ENCODE data around the gene MAPK7.

DNA sequence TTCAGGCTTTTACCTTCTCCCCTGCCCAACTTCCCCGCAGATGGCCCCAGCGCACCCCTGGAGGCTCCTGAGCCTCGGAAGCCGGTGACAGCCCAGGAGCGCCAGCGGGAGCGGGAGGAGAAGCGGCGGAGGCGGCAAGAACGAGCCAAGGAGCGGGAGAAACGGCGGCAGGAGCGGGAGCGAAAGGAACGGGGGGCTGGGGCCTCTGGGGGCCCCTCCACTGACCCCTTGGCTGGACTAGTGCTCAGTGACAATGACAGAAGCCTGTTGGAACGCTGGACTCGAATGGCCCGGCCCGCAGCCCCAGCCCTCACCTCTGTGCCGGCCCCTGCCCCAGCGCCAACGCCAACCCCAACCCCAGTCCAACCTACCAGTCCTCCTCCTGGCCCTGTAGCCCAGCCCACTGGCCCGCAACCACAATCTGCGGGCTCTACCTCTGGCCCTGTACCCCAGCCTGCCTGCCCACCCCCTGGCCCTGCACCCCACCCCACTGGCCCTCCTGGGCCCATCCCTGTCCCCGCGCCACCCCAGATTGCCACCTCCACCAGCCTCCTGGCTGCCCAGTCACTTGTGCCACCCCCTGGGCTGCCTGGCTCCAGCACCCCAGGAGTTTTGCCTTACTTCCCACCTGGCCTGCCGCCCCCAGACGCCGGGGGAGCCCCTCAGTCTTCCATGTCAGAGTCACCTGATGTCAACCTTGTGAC, 3.6 kb downstream of the MAPK7 start:
- TF ChIP-seq, protein P1, sequence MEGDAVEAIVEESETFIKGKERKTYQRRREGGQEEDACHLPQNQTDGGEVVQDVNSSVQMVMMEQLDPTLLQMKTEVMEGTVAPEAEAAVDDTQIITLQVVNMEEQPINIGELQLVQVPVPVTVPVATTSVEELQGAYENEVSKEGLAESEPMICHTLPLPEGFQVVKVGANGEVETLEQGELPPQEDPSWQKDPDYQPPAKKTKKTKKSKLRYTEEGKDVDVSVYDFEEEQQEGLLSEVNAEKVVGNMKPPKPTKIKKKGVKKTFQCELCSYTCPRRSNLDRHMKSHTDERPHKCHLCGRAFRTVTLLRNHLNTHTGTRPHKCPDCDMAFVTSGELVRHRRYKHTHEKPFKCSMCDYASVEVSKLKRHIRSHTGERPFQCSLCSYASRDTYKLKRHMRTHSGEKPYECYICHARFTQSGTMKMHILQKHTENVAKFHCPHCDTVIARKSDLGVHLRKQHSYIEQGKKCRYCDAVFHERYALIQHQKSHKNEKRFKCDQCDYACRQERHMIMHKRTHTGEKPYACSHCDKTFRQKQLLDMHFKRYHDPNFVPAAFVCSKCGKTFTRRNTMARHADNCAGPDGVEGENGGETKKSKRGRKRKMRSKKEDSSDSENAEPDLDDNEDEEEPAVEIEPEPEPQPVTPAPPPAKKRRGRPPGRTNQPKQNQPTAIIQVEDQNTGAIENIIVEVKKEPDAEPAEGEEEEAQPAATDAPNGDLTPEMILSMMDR (IDR thresholded peaks at IDR 0.05) = no peak
- no peak for TF ChIP-seq POLR2A (IDR thresholded peaks at IDR 0.05)
